Astrocyte (in vitro differentiated cells and primary cell): ENCODE results near the gene BRWD1. TPM values are rescaled to one million over a fixed set of nuclear protein-coding genes. Genes with fewer than 3 reads are reported as not detected.
"Not testable (repeated sequence)": the region's sequence is repeated elsewhere in the genome, so short reads cannot be mapped to it uniquely, and the experiment has no call there.

Source experiments
- DNase-seq: peaks from one replicate; pipeline ENCODE4 v3.0.0-alpha.2; 2010; ENCODE audit warnings: low read depth
- FAIRE-seq: peaks from 2 replicates; lab custom pipeline; 2011; peaks lifted over from hg19 to GRCh38; lab: Jason Lieb, UNC
- H2AFZ ChIP-seq: 2 replicates; pipeline ENCODE4 v1.6.0; 2012; ENCODE audit warnings: low read depth, low read length, inconsistent platforms
- H3K27ac ChIP-seq: 2 replicates; pipeline ENCODE4 v1.5.1; 2011; ENCODE audit warnings: low read depth, low read length, inconsistent platforms
- H3K27me3 ChIP-seq: 2 replicates; pipeline ENCODE4 v1.6.0; 2011; ENCODE audit warnings: low read length, inconsistent platforms; ENCODE audit not compliant: insufficient read depth
- H3K36me3 ChIP-seq: 2 replicates; pipeline ENCODE4 v1.5.1; 2011; ENCODE audit warnings: low read length, inconsistent platforms; ENCODE audit not compliant: insufficient read depth
- H3K4me1 ChIP-seq: 2 replicates; pipeline ENCODE4 v1.5.1; 2011; ENCODE audit warnings: low read length, inconsistent platforms; ENCODE audit not compliant: insufficient read depth
- H3K4me2 ChIP-seq: 2 replicates; pipeline ENCODE4 v1.6.0; 2012; ENCODE audit warnings: low read length, inconsistent platforms
- H3K4me3 ChIP-seq: 2 replicates; pipeline ENCODE4 v1.5.1; 2011; ENCODE audit warnings: low read depth, mild to moderate bottlenecking, low read length, inconsistent platforms; ENCODE audit not compliant: insufficient read depth
- H3K79me2 ChIP-seq: 2 replicates; pipeline ENCODE4 v1.6.0; 2012; ENCODE audit warnings: mild to moderate bottlenecking, low read length, inconsistent platforms; ENCODE audit not compliant: insufficient read depth
- H3K9ac ChIP-seq: 2 replicates; pipeline ENCODE4 v1.6.0; 2012; ENCODE audit warnings: mild to moderate bottlenecking, low read length, inconsistent platforms
- H3K9me3 ChIP-seq: 2 replicates; pipeline ENCODE4 v1.5.1; 2012; ENCODE audit warnings: low read depth, mild to moderate bottlenecking, low read length, inconsistent platforms; ENCODE audit not compliant: insufficient read depth
- H4K20me1 ChIP-seq: 2 replicates; pipeline ENCODE4 v1.6.0; 2012; ENCODE audit warnings: low read length, inconsistent platforms; ENCODE audit not compliant: insufficient read depth
- H3K27ac Mint-ChIP-seq: one replicate; pipeline ENCODE4 v1.8.0; 2021; ENCODE audit warnings: mild to moderate bottlenecking, mixed read lengths; ENCODE audit not compliant: unreplicated experiment
- H3K27me3 Mint-ChIP-seq: one replicate; pipeline ENCODE4 v1.8.0; 2021; ENCODE audit warnings: low read depth, mixed read lengths; ENCODE audit not compliant: unreplicated experiment
- H3K36me3 Mint-ChIP-seq: one replicate; pipeline ENCODE4 v1.8.0; 2021; ENCODE audit warnings: low read depth, mixed read lengths; ENCODE audit not compliant: unreplicated experiment
- H3K4me1 Mint-ChIP-seq: one replicate; pipeline ENCODE4 v1.8.0; 2021; ENCODE audit warnings: low read depth, mixed read lengths; ENCODE audit not compliant: unreplicated experiment
- H3K4me3 Mint-ChIP-seq: one replicate; pipeline ENCODE4 v1.8.0; 2021; ENCODE audit warnings: mild to moderate bottlenecking, moderate library complexity, mixed read lengths; ENCODE audit not compliant: unreplicated experiment
- H3K9me3 Mint-ChIP-seq: one replicate; pipeline ENCODE4 v1.8.0; 2021; ENCODE audit warnings: mild to moderate bottlenecking, mixed read lengths; ENCODE audit not compliant: unreplicated experiment
- EZH2 ChIP-seq: IDR thresholded peaks from 2 replicates; pipeline ENCODE4 v1.6.1; 2012; ENCODE audit warnings: mild to moderate bottlenecking, low read length, inconsistent platforms; ENCODE audit not compliant: insufficient read depth
- total RNA-seq: library from RNA; stranded (reverse); gene quantifications from 2 replicates; pipeline ENCODE4 v1.2.1, GENCODE V29; 2021
- TF ChIP-seq, protein P1 (sequence below): IDR thresholded peaks from 2 replicates; pipeline ENCODE4 v1.5.1; 2011; ENCODE audit warnings: low read depth, mild to moderate bottlenecking, inconsistent platforms, low read length, moderate library complexity; ENCODE audit not compliant: insufficient read depth

The BRWD1 gene
- total RNA-seq, 1 donor from 2014 or later, result 28.1 TPM

DNA sequence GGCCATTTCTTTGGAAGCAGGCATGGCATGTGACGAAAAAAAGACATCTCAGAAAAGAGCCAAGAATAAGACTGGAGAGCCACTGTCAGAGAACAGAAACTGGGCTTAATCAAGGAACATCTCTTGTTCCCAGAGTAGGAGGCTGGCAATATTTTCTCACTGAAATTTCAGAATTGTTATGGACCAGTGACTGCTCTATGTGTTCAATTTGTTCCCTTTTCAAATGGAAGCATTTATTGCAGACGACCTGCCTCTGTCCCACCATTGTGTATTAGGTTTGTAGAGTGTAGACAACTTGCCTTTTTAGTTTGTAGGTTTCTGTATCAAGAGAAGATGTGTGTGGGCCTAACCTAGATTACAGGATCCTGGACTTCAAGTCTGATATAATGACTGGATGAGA lies 148.9 kb downstream of the BRWD1 start:
- no peak for TF ChIP-seq EZH2
- TF ChIP-seq, protein P1, sequence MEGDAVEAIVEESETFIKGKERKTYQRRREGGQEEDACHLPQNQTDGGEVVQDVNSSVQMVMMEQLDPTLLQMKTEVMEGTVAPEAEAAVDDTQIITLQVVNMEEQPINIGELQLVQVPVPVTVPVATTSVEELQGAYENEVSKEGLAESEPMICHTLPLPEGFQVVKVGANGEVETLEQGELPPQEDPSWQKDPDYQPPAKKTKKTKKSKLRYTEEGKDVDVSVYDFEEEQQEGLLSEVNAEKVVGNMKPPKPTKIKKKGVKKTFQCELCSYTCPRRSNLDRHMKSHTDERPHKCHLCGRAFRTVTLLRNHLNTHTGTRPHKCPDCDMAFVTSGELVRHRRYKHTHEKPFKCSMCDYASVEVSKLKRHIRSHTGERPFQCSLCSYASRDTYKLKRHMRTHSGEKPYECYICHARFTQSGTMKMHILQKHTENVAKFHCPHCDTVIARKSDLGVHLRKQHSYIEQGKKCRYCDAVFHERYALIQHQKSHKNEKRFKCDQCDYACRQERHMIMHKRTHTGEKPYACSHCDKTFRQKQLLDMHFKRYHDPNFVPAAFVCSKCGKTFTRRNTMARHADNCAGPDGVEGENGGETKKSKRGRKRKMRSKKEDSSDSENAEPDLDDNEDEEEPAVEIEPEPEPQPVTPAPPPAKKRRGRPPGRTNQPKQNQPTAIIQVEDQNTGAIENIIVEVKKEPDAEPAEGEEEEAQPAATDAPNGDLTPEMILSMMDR, result no peak
- FAIRE-seq (no peak), DNase-seq (no peak)
- H3K27me3 ChIP-seq, result no peaks in the 10 kb centered on the region
- no peaks in the 10 kb centered on the region for H3K36me3 ChIP-seq
- H3K4me3 ChIP-seq, result no peak overlapping the region
- no peaks in the 10 kb centered on the region for H3K4me1 ChIP-seq
- no peaks in the 10 kb centered on the region for H4K20me1 ChIP-seq
- H2AFZ ChIP-seq, result no peak overlapping the region
- no peak overlapping the region for H3K27ac ChIP-seq
- Mint-ChIP-seq H3K27ac (no peak overlapping the region), H3K4me1 (no peaks in the 10 kb centered on the region), H3K27me3 (no peaks in the 10 kb centered on the region), H3K4me3 (no peak overlapping the region), H3K36me3 (peaks cover 13% of the 10 kb centered on the region), H3K9me3 (peaks cover 18% of the 10 kb centered on the region)
- peaks cover 11% of the 10 kb centered on the region for H3K9me3 ChIP-seq
- H3K79me2 ChIP-seq, result no peaks in the 10 kb centered on the region
- no peak overlapping the region for H3K9ac ChIP-seq
- no peak overlapping the region for H3K4me2 ChIP-seq

- Mint-ChIP-seq H3K4me3 (no peak overlapping the region), H3K4me1 (no peaks in the 10 kb centered on the region), H3K27me3 (no peaks in the 10 kb centered on the region), H3K9me3 (peaks cover 13% of the 10 kb centered on the region), H3K27ac (no peak overlapping the region), H3K36me3 (peaks cover 4% of the 10 kb centered on the region)
- Histone ChIP-seq H3K79me2 (no peaks in the 10 kb centered on the region), H3K4me3 (no peak overlapping the region), H3K4me2 (no peak overlapping the region), H3K4me1 (peaks cover 2% of the 10 kb centered on the region), H4K20me1 (no peaks in the 10 kb centered on the region), H3K36me3 (no peaks in the 10 kb centered on the region), H3K9me3 (peaks cover 11% of the 10 kb centered on the region), H3K9ac (no peak overlapping the region), H3K27ac (no peak overlapping the region), H2AFZ (no peak overlapping the region), H3K27me3 (no peaks in the 10 kb centered on the region)
- FAIRE-seq, result no peak
- TF ChIP-seq, protein P1, result no peak
- no peak for TF ChIP-seq EZH2
- DNase-seq, result no peak
Observed at GRCh38 chr21:39161064-39161463, 152.4 kb downstream of the BRWD1 start.

GRCh38 chr21:39159342-39160063 lies 153.9 kb downstream of the BRWD1 start:
- Histone ChIP-seq H3K9ac (no peak overlapping the region), H3K4me1 (peaks cover 9% of the 10 kb centered on the region), H3K79me2 (no peaks in the 10 kb centered on the region), H4K20me1 (no peaks in the 10 kb centered on the region), H3K9me3 (peaks cover 5% of the 10 kb centered on the region), H3K36me3 (no peaks in the 10 kb centered on the region), H3K4me2 (no peak overlapping the region), H3K4me3 (no peak overlapping the region), H3K27ac (no peak overlapping the region), H2AFZ (no peak overlapping the region), H3K27me3 (no peaks in the 10 kb centered on the region)
- Mint-ChIP-seq H3K4me3 (no peak overlapping the region), H3K9me3 (peaks cover 8% of the 10 kb centered on the region), H3K27me3 (no peaks in the 10 kb centered on the region), H3K4me1 (no peaks in the 10 kb centered on the region), H3K36me3 (no peaks in the 10 kb centered on the region), H3K27ac (no peak overlapping the region)
- FAIRE-seq (no peak), DNase-seq (no peak)
- TF ChIP-seq, protein P1, result no peak
- no peak for TF ChIP-seq EZH2

GRCh38 chr21:39157241-39157640 lies 156.2 kb downstream of the BRWD1 start:
- H2AFZ ChIP-seq, H3K79me2 ChIP-seq, H3K4me3 Mint-ChIP-seq, H3K9me3 ChIP-seq, H3K4me3 ChIP-seq, H3K27me3 ChIP-seq, H3K27ac ChIP-seq, H3K4me1 Mint-ChIP-seq, H3K36me3 Mint-ChIP-seq, H3K36me3 ChIP-seq, H3K4me2 ChIP-seq, H3K9me3 Mint-ChIP-seq, H3K27ac Mint-ChIP-seq, H3K4me1 ChIP-seq, H3K9ac ChIP-seq, H4K20me1 ChIP-seq, FAIRE-seq, H3K27me3 Mint-ChIP-seq, DNase-seq: not testable (repeated sequence)
